ENCODE data around the gene ADD1.

The ADD1 gene

DNA sequence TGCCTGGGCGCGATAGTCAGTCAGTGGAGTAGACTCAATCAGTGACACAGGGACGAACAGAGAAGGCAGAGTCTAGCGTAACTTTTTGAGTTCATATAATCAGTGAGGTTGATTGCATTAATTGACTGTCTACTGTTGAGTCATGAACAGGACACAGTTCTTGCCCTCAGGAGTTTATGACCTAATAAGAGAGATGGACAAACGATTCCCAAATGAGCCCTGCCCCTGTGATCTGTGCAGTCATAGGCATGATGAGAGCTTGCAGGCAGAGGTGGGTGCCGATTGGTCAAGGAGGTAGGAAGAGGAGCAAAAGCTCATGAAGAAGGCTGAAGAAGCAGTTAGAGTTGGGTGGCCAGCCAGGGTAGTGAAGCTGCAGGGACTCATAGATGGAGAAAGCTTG lies 57.1 kb downstream of the ADD1 start:
- no peak overlapping the region for H3K27ac ChIP-seq

DNA sequence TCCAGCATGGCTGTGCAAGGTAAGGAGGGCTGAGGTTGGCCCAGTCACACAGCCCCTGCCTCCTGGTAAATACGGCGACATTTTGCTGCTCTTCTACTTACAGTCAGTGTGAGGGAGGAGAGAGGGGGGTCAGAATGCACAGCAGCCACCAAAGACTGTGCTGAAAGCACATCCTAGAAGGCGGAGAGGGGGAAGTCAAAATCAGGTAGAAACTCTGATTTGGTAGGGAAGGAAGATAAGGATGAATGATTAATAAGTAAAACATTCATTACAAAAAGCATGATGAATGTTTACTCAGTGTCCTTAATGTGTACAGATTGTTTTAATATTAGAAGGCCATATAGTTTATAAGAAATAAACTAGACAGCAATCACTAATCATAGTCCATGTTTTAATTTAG lies 57.5 kb downstream of the ADD1 start:
- POLR2A ChIA-PET (ENCODE audit: low non-redundant PET): no interaction called here
- H3K27ac ChIP-seq: no peak overlapping the region
- DNase-seq (ENCODE audit: low spot score): no peak
- CTCF ChIA-PET: interaction anchor here (0.6 kb wide), 1 partner anchor 349 kb away, joined by 4 read pairs; no protein-coding TSS in a partner anchor
- TF ChIP-seq, protein P1, sequence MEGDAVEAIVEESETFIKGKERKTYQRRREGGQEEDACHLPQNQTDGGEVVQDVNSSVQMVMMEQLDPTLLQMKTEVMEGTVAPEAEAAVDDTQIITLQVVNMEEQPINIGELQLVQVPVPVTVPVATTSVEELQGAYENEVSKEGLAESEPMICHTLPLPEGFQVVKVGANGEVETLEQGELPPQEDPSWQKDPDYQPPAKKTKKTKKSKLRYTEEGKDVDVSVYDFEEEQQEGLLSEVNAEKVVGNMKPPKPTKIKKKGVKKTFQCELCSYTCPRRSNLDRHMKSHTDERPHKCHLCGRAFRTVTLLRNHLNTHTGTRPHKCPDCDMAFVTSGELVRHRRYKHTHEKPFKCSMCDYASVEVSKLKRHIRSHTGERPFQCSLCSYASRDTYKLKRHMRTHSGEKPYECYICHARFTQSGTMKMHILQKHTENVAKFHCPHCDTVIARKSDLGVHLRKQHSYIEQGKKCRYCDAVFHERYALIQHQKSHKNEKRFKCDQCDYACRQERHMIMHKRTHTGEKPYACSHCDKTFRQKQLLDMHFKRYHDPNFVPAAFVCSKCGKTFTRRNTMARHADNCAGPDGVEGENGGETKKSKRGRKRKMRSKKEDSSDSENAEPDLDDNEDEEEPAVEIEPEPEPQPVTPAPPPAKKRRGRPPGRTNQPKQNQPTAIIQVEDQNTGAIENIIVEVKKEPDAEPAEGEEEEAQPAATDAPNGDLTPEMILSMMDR (conservative IDR thresholded peaks at IDR 0.05; ENCODE audit: low read depth): no peak

More for the DNA sequence above, 57.1 kb downstream of the ADD1 start:
- ChIA-PET POLR2A (ENCODE audit: low non-redundant PET) (no interaction called here), CTCF (interaction anchor here (0.6 kb wide), 1 partner anchor 348 kb away, joined by 4 read pairs; no protein-coding TSS in a partner anchor)
- DNase-seq (ENCODE audit: low spot score): no peak
- TF ChIP-seq, protein P1 (conservative IDR thresholded peaks at IDR 0.05; ENCODE audit: low read depth): no peak

DNA sequence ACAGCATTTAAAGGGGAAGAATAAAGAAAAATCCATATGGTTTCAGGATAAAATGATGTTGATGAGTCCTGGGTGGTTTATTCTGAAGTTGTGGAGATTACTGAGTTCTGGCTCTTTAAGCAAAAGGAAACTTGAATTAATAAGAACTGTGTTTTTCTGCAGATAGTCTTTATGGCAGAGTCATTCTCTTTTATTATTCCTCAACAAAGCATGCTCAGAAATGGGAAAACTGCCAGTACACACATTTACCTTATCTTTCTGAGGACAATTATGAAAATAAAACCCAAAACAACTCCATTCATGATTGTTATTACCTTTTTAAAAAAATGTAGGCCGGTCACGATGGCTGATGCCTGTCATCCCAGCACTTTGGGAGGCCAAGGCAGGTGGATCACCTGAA lies 58.5 kb downstream of the ADD1 start:
- POLR2A ChIA-PET (ENCODE audit: low non-redundant PET): no interaction called here

DNA sequence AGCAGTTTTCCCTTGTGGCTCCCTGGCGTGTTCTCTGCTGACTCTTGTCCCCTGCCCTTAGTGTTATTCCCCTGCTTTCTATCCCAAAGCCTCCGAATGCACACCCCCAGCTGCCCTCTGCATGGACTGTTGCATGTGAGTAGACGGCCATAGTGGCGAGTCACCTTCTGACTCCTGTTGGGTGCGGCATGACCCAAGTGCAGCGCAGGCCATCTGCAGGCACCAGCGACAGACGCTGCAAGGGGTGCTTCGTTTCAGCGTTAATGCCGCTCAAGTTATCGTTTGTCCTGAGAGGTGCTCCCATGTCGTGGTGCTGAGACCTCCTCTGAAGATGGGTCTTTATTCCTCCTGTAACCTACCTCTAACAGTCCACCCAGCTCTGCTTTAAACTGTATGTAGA lies 61.9 kb downstream of the ADD1 start:
- POLR2A ChIA-PET (ENCODE audit: low non-redundant PET): no interaction called here
- no peak for DNase-seq (ENCODE audit: low spot score)

More for the DNA sequence above, 58.5 kb downstream of the ADD1 start:
- TF ChIP-seq, protein P1 (conservative IDR thresholded peaks at IDR 0.05; ENCODE audit: low read depth): no peak
- H3K27ac ChIP-seq: no peak overlapping the region
- no peak for DNase-seq (ENCODE audit: low spot score)
- CTCF ChIA-PET: interaction anchor here (0.6 kb wide), 1 partner anchor 149 kb away, joined by 4 read pairs; no protein-coding TSS in a partner anchor

DNA sequence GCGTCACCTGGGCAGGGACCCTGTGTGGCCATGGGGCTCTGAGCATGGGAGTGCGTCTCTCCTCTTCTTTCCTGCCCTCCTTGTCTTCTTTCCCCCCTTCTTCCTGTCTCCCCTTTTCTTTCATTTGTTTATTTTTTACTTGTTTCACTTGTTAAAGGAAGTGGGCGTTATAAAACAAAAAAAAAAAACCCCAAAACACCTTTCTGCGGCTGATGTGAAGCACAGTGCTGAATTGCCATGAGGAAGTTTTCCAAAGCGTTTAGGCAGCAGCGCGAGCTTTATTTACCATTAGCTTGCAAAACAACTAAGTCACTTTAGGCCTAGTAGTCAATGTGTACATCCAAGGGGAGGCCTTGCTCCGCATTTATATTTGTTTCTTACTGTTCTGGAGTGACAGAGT lies 62.6 kb downstream of the ADD1 start:
- no peak overlapping the region for H3K27ac ChIP-seq
- CTCF ChIA-PET: no interaction called here
- TF ChIP-seq, protein P1 (conservative IDR thresholded peaks at IDR 0.05; ENCODE audit: low read depth): no peak
- DNase-seq (ENCODE audit: low spot score): no peak
- POLR2A ChIA-PET (ENCODE audit: low non-redundant PET): no interaction called here

More for the DNA sequence above, 61.9 kb downstream of the ADD1 start:
- TF ChIP-seq, protein P1 (conservative IDR thresholded peaks at IDR 0.05; ENCODE audit: low read depth): no peak
- CTCF ChIA-PET: no interaction called here
- H3K27ac ChIP-seq: no peak overlapping the region

DNA sequence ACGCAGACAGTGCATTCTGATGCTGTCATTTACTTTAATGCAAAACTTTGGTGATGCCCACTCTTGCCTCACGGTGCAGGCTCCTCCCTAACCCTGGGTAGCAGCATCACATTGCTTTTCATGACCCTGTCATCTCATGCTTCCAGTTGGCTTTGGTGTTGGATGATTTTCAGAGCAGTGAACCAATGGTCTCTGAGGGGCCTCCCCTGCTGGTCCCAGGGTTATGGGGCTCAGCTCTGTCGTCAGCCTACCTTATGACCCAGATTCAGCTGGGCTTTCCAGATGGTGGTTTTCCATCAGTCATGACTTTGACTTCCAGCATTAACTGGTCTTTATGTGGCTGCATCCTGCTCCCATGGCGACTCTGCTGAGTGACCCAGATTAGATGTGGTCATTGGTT lies 63.6 kb downstream of the ADD1 start:
- TF ChIP-seq, protein P1 (conservative IDR thresholded peaks at IDR 0.05; ENCODE audit: low read depth): no peak
- no peak overlapping the region for H3K27ac ChIP-seq
- DNase-seq (ENCODE audit: low spot score): no peak
- ChIA-PET CTCF (no interaction called here), POLR2A (ENCODE audit: low non-redundant PET) (no interaction called here)

All from RWPE1 (cell line).